ENCODE measurements around the gene ACY1.

DNA sequence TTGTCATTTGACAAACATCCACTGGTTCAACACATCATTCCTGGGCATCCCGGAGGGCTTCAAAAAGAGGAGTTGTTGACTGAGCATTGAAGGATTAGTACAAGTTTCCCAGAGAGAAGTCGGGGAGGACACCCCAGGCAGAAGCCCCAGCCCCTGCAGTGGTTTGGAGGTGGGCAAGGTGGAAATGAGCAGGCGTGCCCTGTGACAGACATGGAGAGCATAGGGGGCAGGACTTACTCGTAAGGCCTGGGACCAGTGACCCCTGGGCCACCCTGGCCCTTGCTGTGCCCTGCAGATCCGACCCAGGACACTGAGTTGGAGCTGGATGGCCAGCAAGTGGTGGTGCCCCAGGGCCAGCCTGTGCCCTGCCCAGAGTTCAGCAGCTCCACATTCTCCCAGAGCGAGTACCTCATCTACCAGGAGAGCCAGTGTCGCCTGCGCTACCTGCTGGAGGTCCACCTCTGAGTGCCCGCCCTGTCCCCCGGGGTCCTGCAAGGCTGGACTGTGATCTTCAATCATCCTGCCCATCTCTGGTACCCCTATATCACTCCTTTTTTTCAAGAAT is 35.2 kb upstream of the ACY1 start:
- TF ChIP-seq YY1 (IDR thresholded peaks at IDR 0.05; ENCODE audit: low read depth) (no peak), TAF1 (IDR thresholded peaks at IDR 0.05; ENCODE audit: borderline replicate concordance, low read depth, low read length) (no peak), SMC3 (IDR thresholded peaks at IDR 0.05; ENCODE audit: low read depth, low read length) (no peak)
- TF ChIP-seq, protein P1, sequence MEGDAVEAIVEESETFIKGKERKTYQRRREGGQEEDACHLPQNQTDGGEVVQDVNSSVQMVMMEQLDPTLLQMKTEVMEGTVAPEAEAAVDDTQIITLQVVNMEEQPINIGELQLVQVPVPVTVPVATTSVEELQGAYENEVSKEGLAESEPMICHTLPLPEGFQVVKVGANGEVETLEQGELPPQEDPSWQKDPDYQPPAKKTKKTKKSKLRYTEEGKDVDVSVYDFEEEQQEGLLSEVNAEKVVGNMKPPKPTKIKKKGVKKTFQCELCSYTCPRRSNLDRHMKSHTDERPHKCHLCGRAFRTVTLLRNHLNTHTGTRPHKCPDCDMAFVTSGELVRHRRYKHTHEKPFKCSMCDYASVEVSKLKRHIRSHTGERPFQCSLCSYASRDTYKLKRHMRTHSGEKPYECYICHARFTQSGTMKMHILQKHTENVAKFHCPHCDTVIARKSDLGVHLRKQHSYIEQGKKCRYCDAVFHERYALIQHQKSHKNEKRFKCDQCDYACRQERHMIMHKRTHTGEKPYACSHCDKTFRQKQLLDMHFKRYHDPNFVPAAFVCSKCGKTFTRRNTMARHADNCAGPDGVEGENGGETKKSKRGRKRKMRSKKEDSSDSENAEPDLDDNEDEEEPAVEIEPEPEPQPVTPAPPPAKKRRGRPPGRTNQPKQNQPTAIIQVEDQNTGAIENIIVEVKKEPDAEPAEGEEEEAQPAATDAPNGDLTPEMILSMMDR (IDR thresholded peaks at IDR 0.05), result no peak
